Measurements from ENCODE around the gene PLEKHD1. TPM values are rescaled to one million over a fixed set of nuclear protein-coding genes. Genes with fewer than 3 reads are reported as not detected.

The PLEKHD1 gene
- total RNA-seq, 1 experiment from 2014 or later, result 1.2 TPM

GRCh38 chr14:69489495-69489894 is 5.0 kb downstream of the PLEKHD1 start:
- H3K27ac ChIP-seq (ENCODE audit: low read depth, low read length), result no peak overlapping the region
- peaks cover 0 to 6% of the 10 kb centered on the region in 2 experiments; a peak in 2 of 4 replicates for H3K4me1 ChIP-seq (ENCODE audit: control insufficient read depth in 1 of 2, insufficient read depth in 2 of 2, low read length in 2 of 2)
- H3K9me2 ChIP-seq (ENCODE audit: insufficient read depth), result no peaks in the 10 kb centered on the region
- ChIA-PET RAD21 (ENCODE audit: low non-redundant PET in 1 of 2, low total read pairs in 2 of 2, uncharacterized antibody in 2 of 2, unreplicated experiment in 2 of 2) (interaction anchor here in 1 of 2 experiments (0.7 kb wide), 1 partner anchor 653 kb away, joined by 6 read pairs; no protein-coding TSS in a partner anchor), CTCF (interaction anchor here (1.0 kb wide), 1 partner anchor 14 kb away, joined by 4 read pairs; no protein-coding TSS in a partner anchor), POLR2A (no interaction called here)
- no peak overlapping the region for H3K4me3 ChIP-seq (replicated peaks in 1 of 2; ENCODE audit: low read depth in 1 of 2, low read length in 2 of 2)
- TF ChIP-seq, protein P1, sequence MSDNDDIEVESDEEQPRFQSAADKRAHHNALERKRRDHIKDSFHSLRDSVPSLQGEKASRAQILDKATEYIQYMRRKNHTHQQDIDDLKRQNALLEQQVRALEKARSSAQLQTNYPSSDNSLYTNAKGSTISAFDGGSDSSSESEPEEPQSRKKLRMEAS (IDR thresholded peaks at IDR 0.05), result no peak
- no peak for TF ChIP-seq SP1 (IDR thresholded peaks at IDR 0.05; ENCODE audit: low read depth)
- TF ChIP-seq CEBPB (IDR thresholded peaks at IDR 0.05; ENCODE audit: low read depth), result no peak
- no peak for TF ChIP-seq CBX3 (IDR thresholded peaks at IDR 0.05; ENCODE audit: low read depth)
- no peak for TF ChIP-seq ZFX (IDR thresholded peaks at IDR 0.05)
- TF ChIP-seq POLR2A (IDR thresholded peaks at IDR 0.05; ENCODE audit: borderline replicate concordance, extremely low read depth, insufficient read depth, insufficient read length), result no peak
- no peak for TF ChIP-seq POLR2AphosphoS5 (IDR thresholded peaks at IDR 0.05; ENCODE audit: low read depth, low read length)
- TF ChIP-seq JUND (IDR thresholded peaks at IDR 0.05), result no peak
- no peak for TF ChIP-seq RAD21 (IDR thresholded peaks at IDR 0.05; ENCODE audit: low read depth)
- TF ChIP-seq EZH2 (IDR thresholded peaks at IDR 0.05), result no peak
- TF ChIP-seq, protein P2, sequence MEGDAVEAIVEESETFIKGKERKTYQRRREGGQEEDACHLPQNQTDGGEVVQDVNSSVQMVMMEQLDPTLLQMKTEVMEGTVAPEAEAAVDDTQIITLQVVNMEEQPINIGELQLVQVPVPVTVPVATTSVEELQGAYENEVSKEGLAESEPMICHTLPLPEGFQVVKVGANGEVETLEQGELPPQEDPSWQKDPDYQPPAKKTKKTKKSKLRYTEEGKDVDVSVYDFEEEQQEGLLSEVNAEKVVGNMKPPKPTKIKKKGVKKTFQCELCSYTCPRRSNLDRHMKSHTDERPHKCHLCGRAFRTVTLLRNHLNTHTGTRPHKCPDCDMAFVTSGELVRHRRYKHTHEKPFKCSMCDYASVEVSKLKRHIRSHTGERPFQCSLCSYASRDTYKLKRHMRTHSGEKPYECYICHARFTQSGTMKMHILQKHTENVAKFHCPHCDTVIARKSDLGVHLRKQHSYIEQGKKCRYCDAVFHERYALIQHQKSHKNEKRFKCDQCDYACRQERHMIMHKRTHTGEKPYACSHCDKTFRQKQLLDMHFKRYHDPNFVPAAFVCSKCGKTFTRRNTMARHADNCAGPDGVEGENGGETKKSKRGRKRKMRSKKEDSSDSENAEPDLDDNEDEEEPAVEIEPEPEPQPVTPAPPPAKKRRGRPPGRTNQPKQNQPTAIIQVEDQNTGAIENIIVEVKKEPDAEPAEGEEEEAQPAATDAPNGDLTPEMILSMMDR (IDR thresholded peaks at IDR 0.05 in 2 of 3, conservative IDR thresholded peaks at IDR 0.05 in 1 of 3; ENCODE audit: borderline replicate concordance in 1 of 3, insufficient read depth in 1 of 3, low read depth in 2 of 3, low read length in 2 of 3), result no peak
- no peak for TF ChIP-seq REST (IDR thresholded peaks at IDR 0.05; ENCODE audit: low read depth)
- no peak for TF ChIP-seq TCF7L2 (IDR thresholded peaks at IDR 0.05; ENCODE audit: borderline replicate concordance, extremely low read depth, insufficient read depth, insufficient read length)
- no peak for TF ChIP-seq ELF1 (IDR thresholded peaks at IDR 0.05; ENCODE audit: borderline replicate concordance, low read depth)
- no peak for TF ChIP-seq SRF (IDR thresholded peaks at IDR 0.05; ENCODE audit: low read depth)
- TF ChIP-seq EGR1 (IDR thresholded peaks at IDR 0.05; ENCODE audit: low read depth), result no peak
- no TSS peak for BruUV-seq (replicated peaks)
- no peaks in the 10 kb centered on the region for H3K27me3 ChIP-seq (ENCODE audit: insufficient read depth, low read length)
- DNase-seq (ENCODE audit: low read depth, low spot score) (no peak), ATAC-seq (no peak)
- H3K79me2 ChIP-seq (ENCODE audit: insufficient read depth, low read length), result no peaks in the 10 kb centered on the region
- no peak overlapping the region for H3K9ac ChIP-seq (ENCODE audit: low read length)
- intact Hi-C loops (cut with micrococcal nuclease), result no loop called here
- H3K4me2 ChIP-seq (ENCODE audit: low read length), result no peak overlapping the region
- no peaks in the 10 kb centered on the region; a peak in 1 of 4 replicates for H3K36me3 ChIP-seq (ENCODE audit: control insufficient read depth in 1 of 2, insufficient read depth in 2 of 2, low read length in 2 of 2)
- H2AFZ ChIP-seq (ENCODE audit: low read depth, low read length, poor library complexity, severe bottlenecking), result no peak overlapping the region
- H4K20me1 ChIP-seq (ENCODE audit: insufficient read depth), result no peaks in the 10 kb centered on the region
- H3K9me3 ChIP-seq (ENCODE audit: control insufficient read depth in 1 of 2, insufficient read depth in 1 of 2, low read depth in 1 of 2, low read length in 2 of 2), result no peaks in the 10 kb centered on the region

All from HCT116 (cell line).